SKM-1 treated with dmso at 0.1 percent for 144 hours (cell line): ENCODE measurements around the gene CA10.

Experiments
- DNase-seq: peaks from one replicate; lab custom pipeline; 2025; ENCODE audit not compliant: unreplicated experiment; lab: John Stamatoyannopoulos, UW

The CA10 gene

GRCh38 chr17:52158450-52159042 is at the start of gene CA10:
CA10 (minus strand) TSS chr17:52158714.
- DNase-seq = no peak

- no peak for DNase-seq
Observed at GRCh38 chr17:52207796-52208195, 49.3 kb upstream of the CA10 start.

GRCh38 chr17:52202520-52203080 is 44.1 kb upstream of the CA10 start:
- no peak for DNase-seq

- DNase-seq = no peak
Observed at GRCh38 chr17:52201767-52202519, 43.4 kb upstream of the CA10 start.

GRCh38 chr17:52191491-52191890 is 33.0 kb upstream of the CA10 start:
- DNase-seq = no peak

GRCh38 chr17:52181782-52182181 is 23.3 kb upstream of the CA10 start:
- no peak for DNase-seq

GRCh38 chr17:52178012-52178411 is 19.5 kb upstream of the CA10 start:
- no peak for DNase-seq

GRCh38 chr17:52170963-52171572 is 12.6 kb upstream of the CA10 start:
- no peak for DNase-seq

- DNase-seq = no peak
Observed at GRCh38 chr17:52160136-52160567, 1.6 kb upstream of the CA10 start.

GRCh38 chr17:52159246-52160135 is 977 bp upstream of the CA10 start:
- DNase-seq = no peak

GRCh38 chr17:52157603-52158449 is 688 bp downstream of the CA10 start:
- DNase-seq = no peak

- no peak for DNase-seq
Observed at GRCh38 chr17:52156576-52157570, 1.6 kb downstream of the CA10 start.

GRCh38 chr17:52155301-52155700 is 3.2 kb downstream of the CA10 start:
- DNase-seq = no peak

GRCh38 chr17:52154466-52154865 is 4.0 kb downstream of the CA10 start:
- no peak for DNase-seq

GRCh38 chr17:52150935-52151334 is 7.6 kb downstream of the CA10 start:
- no peak for DNase-seq

- DNase-seq = no peak
Observed at GRCh38 chr17:52149626-52150025, 8.9 kb downstream of the CA10 start.

GRCh38 chr17:52148969-52149351 is 9.6 kb downstream of the CA10 start:
- no peak for DNase-seq

GRCh38 chr17:52148288-52148968 is 10.1 kb downstream of the CA10 start:
- DNase-seq = no peak
